Erythroblast (primary cell): ENCODE results near the gene MYRIP.

Experiments
- DNase-seq, 2 experiments: peaks; one replicate each; lab custom pipeline; 2025; lab: John Stamatoyannopoulos, UW
- GATA1 ChIP-seq: IDR thresholded peaks from 2 replicates; pipeline ENCODE4 v1.6.1; 2011; ENCODE audit warnings: low read depth, mild to moderate bottlenecking, control low read depth, low read length, moderate library complexity
- POLR2A ChIP-seq: IDR thresholded peaks from 2 replicates; pipeline ENCODE4 v1.6.1; 2011; ENCODE audit warnings: mild to moderate bottlenecking, low read length

MYRIP gene

GRCh38 chr3:40170395-40170794 is 361.0 kb downstream of the MYRIP start:
- no peak for DNase-seq
- TF ChIP-seq POLR2A (no peak), GATA1 (no peak)

- TF ChIP-seq GATA1 (no peak), POLR2A (no peak)
- DNase-seq: no peak
These were observed 363.2 kb downstream of the MYRIP start for GRCh38 chr3:40172560-40172959.

- TF ChIP-seq POLR2A (no peak), GATA1 (no peak)
- DNase-seq: no peak
These were observed 363.9 kb downstream of the MYRIP start for GRCh38 chr3:40173227-40173721.

GRCh38 chr3:40178012-40178594 is 368.7 kb downstream of the MYRIP start:
- no peak for DNase-seq
- TF ChIP-seq POLR2A: no peak
- TF ChIP-seq GATA1: no peak

- no peak for TF ChIP-seq GATA1
- no peak for TF ChIP-seq POLR2A
- peak; percentile 57 to 71 for DNase-seq
These were observed 369.6 kb downstream of the MYRIP start for GRCh38 chr3:40179016-40179415.

- TF ChIP-seq POLR2A (no peak), GATA1 (no peak)
- DNase-seq: no peak
These were observed 371.8 kb downstream of the MYRIP start for GRCh38 chr3:40181182-40181581.

- no peak for TF ChIP-seq POLR2A
- no peak for TF ChIP-seq GATA1
- no peak for DNase-seq
These were observed 375.8 kb downstream of the MYRIP start for GRCh38 chr3:40185029-40185695.

GRCh38 chr3:40186508-40186907 is 377.1 kb downstream of the MYRIP start:
- TF ChIP-seq POLR2A: no peak
- no peak for TF ChIP-seq GATA1
- no peak for DNase-seq

GRCh38 chr3:40187945-40188344 is 378.5 kb downstream of the MYRIP start:
- no peak for DNase-seq
- no peak for TF ChIP-seq GATA1

GRCh38 chr3:40189118-40189517 is 379.7 kb downstream of the MYRIP start:
- no peak for TF ChIP-seq POLR2A
- TF ChIP-seq GATA1: no peak
- DNase-seq: no peak

- TF ChIP-seq GATA1 (no peak), POLR2A (no peak)
- DNase-seq: no peak
These were observed 380.6 kb downstream of the MYRIP start for GRCh38 chr3:40190056-40190455.

GRCh38 chr3:40191251-40191650 is 381.8 kb downstream of the MYRIP start:
- TF ChIP-seq GATA1: no peak
- no peak for TF ChIP-seq POLR2A
- no peak for DNase-seq

GRCh38 chr3:40191850-40192448 is 382.5 kb downstream of the MYRIP start:
- TF ChIP-seq POLR2A (no peak), GATA1 (no peak)
- DNase-seq: peak; percentile 61 to 75

- no peak for DNase-seq
- TF ChIP-seq POLR2A (no peak), GATA1 (no peak)
These were observed 383.2 kb downstream of the MYRIP start for GRCh38 chr3:40192628-40193027.
